K562 (cell line): Measurements from ENCODE around the gene SPIC. TPM values are rescaled to one million over a fixed set of nuclear protein-coding genes. Genes with fewer than 3 reads are reported as not detected.

ENCODE experiments used
- ATAC-seq: fragments of 200-7000 bp; cut with Tn5 transposase; 3 replicates; pipeline ENCODE4 v1.9.1; 2020; ENCODE audit warnings: moderate library complexity
- Bru-seq: library from RNA; stranded (reverse); fragments of 400-500 nt; gene quantifications from one replicate; lab custom pipeline; 2021; lab: Mats Ljungman, UMichigan
- BruChase-seq, 2 experiments: library from RNA; stranded (reverse); fragments of 400-500 nt; gene quantifications; one replicate each; lab custom pipeline; 2021; lab: Mats Ljungman, UMichigan
- BruUV-seq: library from RNA; stranded (reverse); fragments of 400-500 nt; replicated peaks from 2 replicates; lab custom pipeline; 2021; lab: Mats Ljungman, UMichigan
- CTCF ChIA-PET: fragments of 300-600 bp; formaldehyde crosslinking; extraction: SDS; loops from one replicate; lab custom pipeline; 2021; ENCODE audit warnings: low intra/inter-chr PET ratio; lab: Yijun Ruan, JAX
- POLR2A ChIA-PET: fragments of 300-600, 350-650 bp; sonication (Branson Sonifier 250); formaldehyde crosslinking; extraction: SDS; loops from one replicate; lab custom pipeline; 2021; ENCODE audit warnings: antibody characterized with exemption, inconsistent platforms; lab: Yijun Ruan, JAX
- DNase-seq, 4 experiments: peaks; one replicate each; pipeline versions ENCODE4 v3.0.0 to v3.0.0-alpha.2; 2011 to 2018; ENCODE audit warnings: low spot score in 3 of 4, mixed read lengths in 3 of 4; ENCODE audit errors: extremely low read depth in 1 of 4
- FAIRE-seq: peaks from 2 replicates; lab custom pipeline; 2011; peaks lifted over from hg19 to GRCh38; lab: Jason Lieb, UNC
- H2AFZ ChIP-seq: 2 replicates; pipeline ENCODE4 v1.6.0; 2011; ENCODE audit warnings: low read depth, low read length, control low read depth, inconsistent platforms
- H3K27ac ChIP-seq: fragments of 200-600 bp; 3 replicates; pipeline ENCODE4 v1.8.0; 2011; ENCODE audit warnings: low read depth, mild to moderate bottlenecking, control low read depth, inconsistent platforms, low read length, moderate library complexity, mixed read lengths; ENCODE audit errors: extremely low read depth
- H3K27me3 ChIP-seq, 2 experiments: fragments of 300-600 bp in 1 of 2; 2 replicates in 1 of 2; 3 replicates in 1 of 2; pipeline versions ENCODE4 v1.6.0 to v1.8.0; 2011; ENCODE audit warnings: inconsistent platforms in 2 of 2, low read length in 2 of 2, mild to moderate bottlenecking in 1 of 2, mixed read lengths in 1 of 2, moderate library complexity in 1 of 2; ENCODE audit not compliant: control insufficient read depth in 2 of 2, insufficient read depth in 2 of 2
- H3K36me3 ChIP-seq: fragments of 300-600 bp; 3 replicates; pipeline ENCODE4 v1.8.0; 2011; ENCODE audit warnings: mild to moderate bottlenecking, low read length, inconsistent platforms; ENCODE audit not compliant: control insufficient read depth, insufficient read depth
- H3K4me1 ChIP-seq, 2 experiments: fragments of 200-600 bp in 1 of 2; replicated peaks in 1 of 2; 2 replicates in 1 of 2; 3 replicates in 1 of 2; pipeline versions ENCODE4 v1.5.1 to v1.8.0; 2011; ENCODE audit warnings: inconsistent platforms in 2 of 2, low read length in 2 of 2, mild to moderate bottlenecking in 1 of 2, mixed read lengths in 1 of 2, moderate library complexity in 1 of 2; ENCODE audit not compliant: control insufficient read depth in 2 of 2, insufficient read depth in 2 of 2
- H3K4me2 ChIP-seq: 2 replicates; pipeline ENCODE4 v1.6.1; 2011; ENCODE audit warnings: low read length, control low read depth, inconsistent platforms, mixed read lengths; ENCODE audit not compliant: insufficient read depth
- H3K4me3 ChIP-seq: fragments of 200-600 bp; sonication (generic), shearing (Covaris generic); 2 replicates; pipeline ENCODE4 v1.5.1; 2016; ENCODE audit warnings: control low read depth, inconsistent platforms
- H3K79me2 ChIP-seq: fragments of 200-600 bp; 3 replicates; pipeline ENCODE4 v1.8.0; 2011; ENCODE audit warnings: low read length, inconsistent platforms; ENCODE audit not compliant: control insufficient read depth, insufficient read depth
- H3K9ac ChIP-seq, 2 experiments: 2 replicates each; pipeline versions ENCODE4 v1.6.0 to v1.6.1; 2011; ENCODE audit warnings: low read depth in 2 of 2, low read length in 2 of 2, control low read depth in 1 of 2, inconsistent platforms in 1 of 2, mild to moderate bottlenecking in 1 of 2, mixed read lengths in 1 of 2; ENCODE audit not compliant: insufficient read depth in 1 of 2
- H3K9me1 ChIP-seq: one replicate; pipeline ENCODE4 v1.6.0; 2011; ENCODE audit warnings: inconsistent platforms, mild to moderate bottlenecking, low read length, moderate library complexity; ENCODE audit not compliant: control insufficient read depth, insufficient read depth
- H3K9me3 ChIP-seq: replicated peaks from 2 replicates; pipeline ENCODE4 v1.5.1; 2011; ENCODE audit warnings: low read depth, low read length, inconsistent platforms; ENCODE audit not compliant: control insufficient read depth, insufficient read depth
- H4K20me1 ChIP-seq: replicated peaks from 2 replicates; pipeline ENCODE4 v1.6.1; 2011; ENCODE audit warnings: low read length, inconsistent platforms, mixed read lengths; ENCODE audit not compliant: control insufficient read depth, insufficient read depth
- SP2 ChIP-seq: IDR thresholded peaks from 2 replicates; pipeline ENCODE4 v1.6.1; 2011; ENCODE audit warnings: mild to moderate bottlenecking, low read depth, low read length, moderate library complexity; ENCODE audit not compliant: poor library complexity, severe bottlenecking; ENCODE audit errors: extremely low read depth
- WGBS: fragments of 100-300 bp; shearing (Covaris generic); methylation state at CpG from one replicate; pipeline ENCODE4 v1.1.6; 2016; ENCODE audit warnings: low coverage, mixed read lengths; ENCODE audit not compliant: insufficient coverage; ENCODE audit errors: missing lambda C conversion rate; 5-methylcytosine and 5-hydroxymethylcytosine counted together
- in situ Hi-C: fragments of 300-500 bp; cut with MboI; formaldehyde crosslinking; loops from 4 replicates; pipeline ENCODE4 v1.15.0; 2018; ENCODE audit warnings: inconsistent platforms, mixed read lengths
- intact Hi-C: fragments of 100-400 bp; cut with micrococcal nuclease; formaldehyde crosslinking; loops from 2 replicates; pipeline ENCODE4 v1.14.2; 2022
- long read RNA-seq, 3 experiments: library from polyadenylated mRNA in 2 of 3; library from RNA in 1 of 3; unstranded in 2 of 3; stranded (forward) in 1 of 3; transcript quantifications; one replicate each; pipeline ENCODE4 v2.0.0, GENCODE V29; 2019 to 2022
- polyA minus RNA-seq, 3 experiments: library from RNA; depleted of rRNA, polyadenylated mRNA; stranded (reverse); fragments of >200 nt; gene quantifications; 2 replicates each; pipeline ENCODE4 v1.2.3, GENCODE V29; 2011
- polyA plus RNA-seq, 8 experiments: library from polyadenylated mRNA; depleted of rRNA in 4 of 8; stranded (reverse) in 5 of 8; unstranded in 3 of 8; fragments of >200 nt; fragmentation: Nextera tagmentation in 2 of 8; fragmentation: Illumina TruSeq in 1 of 8; extraction: Ambion mirVana in 2 of 8; extraction: Trizol in 1 of 8; gene quantifications; 2 replicates each; pipeline versions ENCODE4 v1.2.1 to v1.2.3, GENCODE V29; 2011 to 2014; ENCODE audit warnings: inconsistent platforms in 1 of 8, missing spikeins in 1 of 8
- total RNA-seq, 7 experiments: library from RNA; depleted of rRNA in 6 of 7; stranded (reverse); fragments of >200 nt in 6 of 7; fragmentation: Illumina TruSeq in 2 of 7; extraction: Trizol in 2 of 7; gene quantifications; 2 replicates each; pipeline versions ENCODE4 v1.2.1 to v1.2.3, GENCODE V29; 2011 to 2021; ENCODE audit warnings: low replicate concordance in 1 of 7
- TF ChIP-seq, protein P1 (sequence below): fragments of 450-650 bp; IDR thresholded peaks from 2 replicates; pipeline ENCODE4 v1.6.1; 2016; ENCODE audit warnings: mild to moderate bottlenecking, moderate library complexity
- TF ChIP-seq, protein P2 (sequence below), 3 experiments: IDR thresholded peaks in 2 of 3; conservative IDR thresholded peaks in 1 of 3; 2 replicates each; pipeline ENCODE4 v1.5.1; 2011 to 2012; ENCODE audit warnings: low read length in 3 of 3, mild to moderate bottlenecking in 3 of 3, control low read depth in 2 of 3, improper control_type of control experiment in 1 of 3, inconsistent platforms in 1 of 3, low read depth in 1 of 3, mixed read lengths in 1 of 3, moderate library complexity in 1 of 3; ENCODE audit not compliant: insufficient read depth in 2 of 3

The SPIC gene
- not detected in 2 replicates for total RNA-seq (2011; cell fraction: chromatin; rRNA removed; ENCODE audit: low replicate concordance)
- total RNA-seq (2011; cell fraction: nucleolus; rRNA removed): not detected in 2 replicates
- total RNA-seq (2011; cell fraction: nucleoplasm; rRNA removed): not detected in 2 replicates
- total RNA-seq (2014; rRNA removed): not detected in 2 replicates
- total RNA-seq (2014; rRNA removed; fragmentation: Illumina TruSeq; extraction: Trizol): not detected in 2 replicates
- total RNA-seq (2015; rRNA removed; fragmentation: Illumina TruSeq; extraction: Trizol): not detected in 2 replicates
- not detected in 2 replicates for total RNA-seq (2021)
- polyA plus RNA-seq (2011; rRNA removed): not detected in 2 replicates
- not detected in 2 replicates for polyA plus RNA-seq (2011; cell fraction: cytosol; rRNA removed)
- not detected in 2 replicates for polyA plus RNA-seq (2011; cell fraction: nucleus; rRNA removed)
- not detected in 2 replicates for polyA plus RNA-seq (2012)
- not detected in 2 replicates for polyA plus RNA-seq (2014; fragmentation: Illumina TruSeq; extraction: Trizol)
- polyA plus RNA-seq (2014; fragmentation: Nextera tagmentation; extraction: Ambion mirVana): not detected
- not detected in 2 replicates for polyA plus RNA-seq (2014; rRNA removed)
- polyA minus RNA-seq (2011; rRNA and poly(A)+ RNA removed): not detected in 2 replicates
- polyA minus RNA-seq (2011; cell fraction: cytosol; rRNA and poly(A)+ RNA removed): not detected in 2 replicates
- polyA minus RNA-seq (2011; cell fraction: nucleus; rRNA and poly(A)+ RNA removed): not detected in 2 replicates
- not detected for Bru-seq, nascent RNA
- BruChase-seq, experiment 1, labeled RNA remaining after a 2-hour chase: not detected
- BruChase-seq, experiment 2, labeled RNA remaining after a 6-hour chase: percentile 8 among the genes with signal in this experiment
- long read RNA-seq, experiment 1: 0 reads
- long read RNA-seq, experiment 2: 0 reads
- long read RNA-seq, experiment 3: 0 reads

DNA sequence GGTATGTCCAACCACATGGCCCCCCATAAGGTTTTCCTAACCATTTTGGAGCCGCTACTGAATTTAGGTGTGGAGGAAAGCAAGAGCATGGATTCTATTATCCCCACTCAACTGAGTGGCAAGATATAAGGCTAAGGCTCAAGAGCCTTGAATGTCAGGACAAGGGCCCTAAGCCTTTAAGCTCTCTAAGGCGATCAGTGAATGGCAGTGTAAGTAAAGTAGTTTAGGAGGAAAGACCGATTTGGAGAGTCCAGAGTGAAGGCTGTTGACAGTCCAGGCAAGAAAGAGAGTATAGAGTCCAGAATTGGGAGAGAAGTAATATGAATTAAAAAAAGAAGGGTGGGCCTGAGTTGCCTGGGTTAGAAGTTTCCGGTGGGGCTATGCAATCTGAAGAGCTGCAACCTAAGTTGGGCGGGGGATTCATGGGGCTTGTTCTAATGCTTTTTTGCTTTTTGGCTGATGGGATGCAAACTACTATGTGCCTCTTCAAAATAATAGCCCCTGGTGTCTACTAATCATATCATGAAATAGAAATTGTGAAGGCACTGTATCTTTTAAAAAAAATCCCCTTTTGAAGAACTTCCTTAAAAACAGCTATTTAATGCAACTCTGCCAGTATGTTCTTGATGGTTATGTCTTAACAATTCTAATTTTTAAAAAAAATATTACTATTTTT, at the start of gene SPIC:
SPIC (plus strand) TSS at position 626 of the 676 bp plus-strand sequence. CDS start 1,569 bp downstream, outside the sequence.
- in situ Hi-C loops (no loop called here), intact Hi-C loops (no loop called here)
- FAIRE-seq: no peak
- H3K4me3 ChIP-seq: no peak within 1 kb of the TSS
- no peak within 1 kb of the TSS for H3K27ac ChIP-seq
- H4K20me1 ChIP-seq: no peaks in the 10 kb centered on the region
- peaks cover 6 to 10% of the 10 kb centered on the region in 2 experiments; a peak in 3 of 5 replicates for H3K27me3 ChIP-seq
- H3K9me3 ChIP-seq: no peaks in the 10 kb centered on the region
- H3K4me2 ChIP-seq: no peak within 1 kb of the TSS
- no peak for DNase-seq
- no peaks in the 10 kb centered on the region for H3K79me2 ChIP-seq
- CTCF ChIA-PET: no interaction called here
- ATAC-seq: no peak; the same call in 2 of the 3 replicates
- no TSS peak for BruUV-seq
- 2% methylated on average over 5 of the region's 5 CpGs for WGBS
- no peaks in the 10 kb centered on the region for H3K9me1 ChIP-seq
- POLR2A ChIA-PET: interaction anchor here (0.5 kb wide), 2 partner anchors 40 to 131 kb away, joined by 3 read pairs; no protein-coding TSS in a partner anchor
- no peaks in the 10 kb centered on the region; a peak in 1 of 5 replicates for H3K4me1 ChIP-seq
- no peak within 1 kb of the TSS for H2AFZ ChIP-seq
- H3K9ac ChIP-seq: no peak within 1 kb of the TSS
- no peaks in the 10 kb centered on the region for H3K36me3 ChIP-seq
- no peak for TF ChIP-seq SP2
- TF ChIP-seq, protein P1, sequence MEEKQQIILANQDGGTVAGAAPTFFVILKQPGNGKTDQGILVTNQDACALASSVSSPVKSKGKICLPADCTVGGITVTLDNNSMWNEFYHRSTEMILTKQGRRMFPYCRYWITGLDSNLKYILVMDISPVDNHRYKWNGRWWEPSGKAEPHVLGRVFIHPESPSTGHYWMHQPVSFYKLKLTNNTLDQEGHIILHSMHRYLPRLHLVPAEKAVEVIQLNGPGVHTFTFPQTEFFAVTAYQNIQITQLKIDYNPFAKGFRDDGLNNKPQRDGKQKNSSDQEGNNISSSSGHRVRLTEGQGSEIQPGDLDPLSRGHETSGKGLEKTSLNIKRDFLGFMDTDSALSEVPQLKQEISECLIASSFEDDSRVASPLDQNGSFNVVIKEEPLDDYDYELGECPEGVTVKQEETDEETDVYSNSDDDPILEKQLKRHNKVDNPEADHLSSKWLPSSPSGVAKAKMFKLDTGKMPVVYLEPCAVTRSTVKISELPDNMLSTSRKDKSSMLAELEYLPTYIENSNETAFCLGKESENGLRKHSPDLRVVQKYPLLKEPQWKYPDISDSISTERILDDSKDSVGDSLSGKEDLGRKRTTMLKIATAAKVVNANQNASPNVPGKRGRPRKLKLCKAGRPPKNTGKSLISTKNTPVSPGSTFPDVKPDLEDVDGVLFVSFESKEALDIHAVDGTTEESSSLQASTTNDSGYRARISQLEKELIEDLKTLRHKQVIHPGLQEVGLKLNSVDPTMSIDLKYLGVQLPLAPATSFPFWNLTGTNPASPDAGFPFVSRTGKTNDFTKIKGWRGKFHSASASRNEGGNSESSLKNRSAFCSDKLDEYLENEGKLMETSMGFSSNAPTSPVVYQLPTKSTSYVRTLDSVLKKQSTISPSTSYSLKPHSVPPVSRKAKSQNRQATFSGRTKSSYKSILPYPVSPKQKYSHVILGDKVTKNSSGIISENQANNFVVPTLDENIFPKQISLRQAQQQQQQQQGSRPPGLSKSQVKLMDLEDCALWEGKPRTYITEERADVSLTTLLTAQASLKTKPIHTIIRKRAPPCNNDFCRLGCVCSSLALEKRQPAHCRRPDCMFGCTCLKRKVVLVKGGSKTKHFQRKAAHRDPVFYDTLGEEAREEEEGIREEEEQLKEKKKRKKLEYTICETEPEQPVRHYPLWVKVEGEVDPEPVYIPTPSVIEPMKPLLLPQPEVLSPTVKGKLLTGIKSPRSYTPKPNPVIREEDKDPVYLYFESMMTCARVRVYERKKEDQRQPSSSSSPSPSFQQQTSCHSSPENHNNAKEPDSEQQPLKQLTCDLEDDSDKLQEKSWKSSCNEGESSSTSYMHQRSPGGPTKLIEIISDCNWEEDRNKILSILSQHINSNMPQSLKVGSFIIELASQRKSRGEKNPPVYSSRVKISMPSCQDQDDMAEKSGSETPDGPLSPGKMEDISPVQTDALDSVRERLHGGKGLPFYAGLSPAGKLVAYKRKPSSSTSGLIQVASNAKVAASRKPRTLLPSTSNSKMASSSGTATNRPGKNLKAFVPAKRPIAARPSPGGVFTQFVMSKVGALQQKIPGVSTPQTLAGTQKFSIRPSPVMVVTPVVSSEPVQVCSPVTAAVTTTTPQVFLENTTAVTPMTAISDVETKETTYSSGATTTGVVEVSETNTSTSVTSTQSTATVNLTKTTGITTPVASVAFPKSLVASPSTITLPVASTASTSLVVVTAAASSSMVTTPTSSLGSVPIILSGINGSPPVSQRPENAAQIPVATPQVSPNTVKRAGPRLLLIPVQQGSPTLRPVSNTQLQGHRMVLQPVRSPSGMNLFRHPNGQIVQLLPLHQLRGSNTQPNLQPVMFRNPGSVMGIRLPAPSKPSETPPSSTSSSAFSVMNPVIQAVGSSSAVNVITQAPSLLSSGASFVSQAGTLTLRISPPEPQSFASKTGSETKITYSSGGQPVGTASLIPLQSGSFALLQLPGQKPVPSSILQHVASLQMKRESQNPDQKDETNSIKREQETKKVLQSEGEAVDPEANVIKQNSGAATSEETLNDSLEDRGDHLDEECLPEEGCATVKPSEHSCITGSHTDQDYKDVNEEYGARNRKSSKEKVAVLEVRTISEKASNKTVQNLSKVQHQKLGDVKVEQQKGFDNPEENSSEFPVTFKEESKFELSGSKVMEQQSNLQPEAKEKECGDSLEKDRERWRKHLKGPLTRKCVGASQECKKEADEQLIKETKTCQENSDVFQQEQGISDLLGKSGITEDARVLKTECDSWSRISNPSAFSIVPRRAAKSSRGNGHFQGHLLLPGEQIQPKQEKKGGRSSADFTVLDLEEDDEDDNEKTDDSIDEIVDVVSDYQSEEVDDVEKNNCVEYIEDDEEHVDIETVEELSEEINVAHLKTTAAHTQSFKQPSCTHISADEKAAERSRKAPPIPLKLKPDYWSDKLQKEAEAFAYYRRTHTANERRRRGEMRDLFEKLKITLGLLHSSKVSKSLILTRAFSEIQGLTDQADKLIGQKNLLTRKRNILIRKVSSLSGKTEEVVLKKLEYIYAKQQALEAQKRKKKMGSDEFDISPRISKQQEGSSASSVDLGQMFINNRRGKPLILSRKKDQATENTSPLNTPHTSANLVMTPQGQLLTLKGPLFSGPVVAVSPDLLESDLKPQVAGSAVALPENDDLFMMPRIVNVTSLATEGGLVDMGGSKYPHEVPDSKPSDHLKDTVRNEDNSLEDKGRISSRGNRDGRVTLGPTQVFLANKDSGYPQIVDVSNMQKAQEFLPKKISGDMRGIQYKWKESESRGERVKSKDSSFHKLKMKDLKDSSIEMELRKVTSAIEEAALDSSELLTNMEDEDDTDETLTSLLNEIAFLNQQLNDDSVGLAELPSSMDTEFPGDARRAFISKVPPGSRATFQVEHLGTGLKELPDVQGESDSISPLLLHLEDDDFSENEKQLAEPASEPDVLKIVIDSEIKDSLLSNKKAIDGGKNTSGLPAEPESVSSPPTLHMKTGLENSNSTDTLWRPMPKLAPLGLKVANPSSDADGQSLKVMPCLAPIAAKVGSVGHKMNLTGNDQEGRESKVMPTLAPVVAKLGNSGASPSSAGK: no peak
- TF ChIP-seq, protein P2, sequence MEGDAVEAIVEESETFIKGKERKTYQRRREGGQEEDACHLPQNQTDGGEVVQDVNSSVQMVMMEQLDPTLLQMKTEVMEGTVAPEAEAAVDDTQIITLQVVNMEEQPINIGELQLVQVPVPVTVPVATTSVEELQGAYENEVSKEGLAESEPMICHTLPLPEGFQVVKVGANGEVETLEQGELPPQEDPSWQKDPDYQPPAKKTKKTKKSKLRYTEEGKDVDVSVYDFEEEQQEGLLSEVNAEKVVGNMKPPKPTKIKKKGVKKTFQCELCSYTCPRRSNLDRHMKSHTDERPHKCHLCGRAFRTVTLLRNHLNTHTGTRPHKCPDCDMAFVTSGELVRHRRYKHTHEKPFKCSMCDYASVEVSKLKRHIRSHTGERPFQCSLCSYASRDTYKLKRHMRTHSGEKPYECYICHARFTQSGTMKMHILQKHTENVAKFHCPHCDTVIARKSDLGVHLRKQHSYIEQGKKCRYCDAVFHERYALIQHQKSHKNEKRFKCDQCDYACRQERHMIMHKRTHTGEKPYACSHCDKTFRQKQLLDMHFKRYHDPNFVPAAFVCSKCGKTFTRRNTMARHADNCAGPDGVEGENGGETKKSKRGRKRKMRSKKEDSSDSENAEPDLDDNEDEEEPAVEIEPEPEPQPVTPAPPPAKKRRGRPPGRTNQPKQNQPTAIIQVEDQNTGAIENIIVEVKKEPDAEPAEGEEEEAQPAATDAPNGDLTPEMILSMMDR (IDR thresholded peaks at IDR 0.05 in 2 of 3, conservative IDR thresholded peaks at IDR 0.05 in 1 of 3; ENCODE audit: insufficient read depth in 2 of 3, low read depth in 1 of 3, low read length in 3 of 3): no peak
